Epithelial cell of alveolus of lung (primary cell): ENCODE data around the gene SERPINA3. TPM values are rescaled to one million over a fixed set of nuclear protein-coding genes. Genes with fewer than 3 reads are reported as not detected.

Experiments
- total RNA-seq: library from RNA; depleted of rRNA; stranded (reverse); fragments of >200 nt; gene quantifications from 2 replicates; pipeline ENCODE4 v1.2.1, GENCODE V29; 2015

SERPINA3 gene
- total RNA-seq, result 29.4 and 66.7 TPM in 2 replicates

GRCh38 chr14:94612174-94612573, at the start of gene SERPINA3:
Gene SERPINA3 (plus strand): TSS chr14:94612391. CDS start chr14:94614442, 2,051 bp downstream.

GRCh38 chr14:94581127-94581999, 30.8 kb upstream of the SERPINA3 start, which contains the start of gene SERPINA5:
Gene SERPINA5 (plus strand): TSS chr14:94581426. CDS start chr14:94587363, 5,937 bp downstream.

Other genes starting within 250 kb of the SERPINA3 start
- not detected in 2 replicates for gene SERPINA2, start 245.7 kb upstream of the SERPINA3 start, total RNA-seq
- 0.24 and 5.3 TPM in 2 replicates for gene SERPINA1, start 223.8 kb upstream of the SERPINA3 start, total RNA-seq
- not detected in 2 replicates for gene SERPINA11, start 159.6 kb upstream of the SERPINA3 start, total RNA-seq
- not detected in 2 replicates for gene SERPINA9, start 136.2 kb upstream of the SERPINA3 start, total RNA-seq
- gene SERPINA12, start 102.9 kb upstream of the SERPINA3 start, total RNA-seq, result not detected in 2 replicates
- gene SERPINA4, start 50.9 kb upstream of the SERPINA3 start, total RNA-seq, result not detected in 2 replicates
- gene SERPINA5, start 31.0 kb upstream of the SERPINA3 start, total RNA-seq, result 0.24 and 0.91 TPM in 2 replicates
- gene GSC, start 157.7 kb downstream of the SERPINA3 start, total RNA-seq, result 0.13 TPM in 1 of 2 replicates, not detected in the other